K562 (cell line): ENCODE data around the gene MSTO1. TPM values are rescaled to one million over a fixed set of nuclear protein-coding genes. Genes with fewer than 3 reads are reported as not detected.

Experiments
- FOXK2 ChIP-seq, 2 experiments: fragments of 450-650 bp; IDR thresholded peaks in 1 of 2; conservative IDR thresholded peaks in 1 of 2; 2 replicates each; pipeline ENCODE4 v1.6.1; 2016; ENCODE audit warnings: low read depth in 2 of 2, mild to moderate bottlenecking in 1 of 2
- FOXP1 ChIP-seq: sonication (generic); formaldehyde crosslinking; IDR thresholded peaks from 2 replicates; pipeline ENCODE4 v1.8.0; 2022; ENCODE audit warnings: mild to moderate bottlenecking, missing genetic modification reagents
- GTF2E2 ChIP-seq: fragments of 200-800 bp; sonication (Bioruptor generic); IDR thresholded peaks from 2 replicates; pipeline ENCODE4 v1.6.1; 2016; ENCODE audit warnings: missing genetic modification characterization, missing compliant biosample characterization
- HLTF ChIP-seq: fragments of 450-650 bp; IDR thresholded peaks from 2 replicates; pipeline ENCODE4 v1.6.1; 2016
- IRF1 ChIP-seq: sonication (generic); formaldehyde crosslinking; IDR thresholded peaks from 2 replicates; pipeline ENCODE4 v1.8.0; 2022; ENCODE audit warnings: missing genetic modification reagents, mild to moderate bottlenecking, borderline replicate concordance
- MLLT1 ChIP-seq, 2 experiments: fragments of 450-650 bp; IDR thresholded peaks; 2 replicates each; pipeline ENCODE4 v1.6.1; 2016
- MNT ChIP-seq, 2 experiments: fragments of 450-650 bp; conservative IDR thresholded peaks; 2 replicates each; pipeline ENCODE4 v1.6.1; 2017; ENCODE audit warnings: mild to moderate bottlenecking in 2 of 2, moderate library complexity in 2 of 2
- NFRKB ChIP-seq: fragments of 450-650 bp; IDR thresholded peaks from 2 replicates; pipeline ENCODE4 v1.6.1; 2016; ENCODE audit warnings: low read depth
- NKRF ChIP-seq: fragments of 450-650 bp; IDR thresholded peaks from 2 replicates; pipeline ENCODE4 v1.6.1; 2016; ENCODE audit warnings: borderline replicate concordance
- RBM39 ChIP-seq: fragments of 200-400 bp; formaldehyde crosslinking; optimal IDR thresholded peaks from 2 replicates; pipeline ENCODE3; 2018; ENCODE audit warnings: low read depth, low read length
- TAF7 ChIP-seq: fragments of 450-650 bp; IDR thresholded peaks from 2 replicates; pipeline ENCODE4 v1.6.1; 2016; ENCODE audit warnings: missing genetic modification characterization, missing compliant biosample characterization
- ZNF263 ChIP-seq: sonication (generic); formaldehyde crosslinking; IDR thresholded peaks from 2 replicates; pipeline ENCODE4 v1.8.0; 2022; ENCODE audit warnings: mild to moderate bottlenecking, missing genetic modification reagents, borderline replicate concordance
- ZNF274 ChIP-seq: IDR thresholded peaks from 2 replicates; pipeline ENCODE4 v1.6.1; 2011; ENCODE audit warnings: low read depth, mild to moderate bottlenecking, low read length, moderate library complexity, borderline replicate concordance
- polyA plus RNA-seq, 8 experiments: library from polyadenylated mRNA; depleted of rRNA in 4 of 8; stranded (reverse) in 5 of 8; unstranded in 3 of 8; fragments of >200 nt; fragmentation: Nextera tagmentation in 2 of 8; fragmentation: Illumina TruSeq in 1 of 8; extraction: Ambion mirVana in 2 of 8; extraction: Trizol in 1 of 8; gene quantifications; 2 replicates each; pipeline versions ENCODE4 v1.2.1 to v1.2.3, GENCODE V29; 2011 to 2014; ENCODE audit warnings: inconsistent platforms in 1 of 8, missing spikeins in 1 of 8
- total RNA-seq, 7 experiments: library from RNA; depleted of rRNA in 6 of 7; stranded (reverse); fragments of >200 nt in 6 of 7; fragmentation: Illumina TruSeq in 2 of 7; extraction: Trizol in 2 of 7; gene quantifications; 2 replicates each; pipeline versions ENCODE4 v1.2.1 to v1.2.3, GENCODE V29; 2011 to 2021; ENCODE audit warnings: low replicate concordance in 1 of 7
- TF ChIP-seq, protein P1 (sequence below): sonication (generic); formaldehyde crosslinking; IDR thresholded peaks from 2 replicates; pipeline ENCODE4 v1.4.0; 2020; ENCODE audit warnings: mild to moderate bottlenecking, missing genetic modification reagents
- TF ChIP-seq, protein P2 (sequence below): fragments of 450-650 bp; IDR thresholded peaks from 2 replicates; pipeline ENCODE4 v1.7.0; 2016; ENCODE audit warnings: borderline replicate concordance

Gene MSTO1
- total and polyA plus RNA-seq, 9 of the 15 experiments (the other 6 are each of a cell fraction or from before 2014, with no cell fraction given): 18.8 to 71.1 (median 47.3) TPM

- TF ChIP-seq, protein P1, sequence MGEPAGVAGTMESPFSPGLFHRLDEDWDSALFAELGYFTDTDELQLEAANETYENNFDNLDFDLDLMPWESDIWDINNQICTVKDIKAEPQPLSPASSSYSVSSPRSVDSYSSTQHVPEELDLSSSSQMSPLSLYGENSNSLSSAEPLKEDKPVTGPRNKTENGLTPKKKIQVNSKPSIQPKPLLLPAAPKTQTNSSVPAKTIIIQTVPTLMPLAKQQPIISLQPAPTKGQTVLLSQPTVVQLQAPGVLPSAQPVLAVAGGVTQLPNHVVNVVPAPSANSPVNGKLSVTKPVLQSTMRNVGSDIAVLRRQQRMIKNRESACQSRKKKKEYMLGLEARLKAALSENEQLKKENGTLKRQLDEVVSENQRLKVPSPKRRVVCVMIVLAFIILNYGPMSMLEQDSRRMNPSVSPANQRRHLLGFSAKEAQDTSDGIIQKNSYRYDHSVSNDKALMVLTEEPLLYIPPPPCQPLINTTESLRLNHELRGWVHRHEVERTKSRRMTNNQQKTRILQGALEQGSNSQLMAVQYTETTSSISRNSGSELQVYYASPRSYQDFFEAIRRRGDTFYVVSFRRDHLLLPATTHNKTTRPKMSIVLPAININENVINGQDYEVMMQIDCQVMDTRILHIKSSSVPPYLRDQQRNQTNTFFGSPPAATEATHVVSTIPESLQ (CRISPR knock-in tag): peak; percentile 93; the same call in 1 of the 2 replicates
- TF ChIP-seq ZNF274: 0 out of 2 replicates have a peak, but pooled peaks have one; percentile 12
- peak in 1 of 2 experiments; percentile 21; a peak in 1 of 4 replicates for TF ChIP-seq FOXK2 (conservative IDR thresholded peaks at IDR 0.05 in 1 of 2, IDR thresholded peaks at IDR 0.05 in 1 of 2; ENCODE audit: low read depth in 2 of 2)
- peak; percentile 50 to 56; a peak in 1 of 4 replicates for TF ChIP-seq MNT (conservative IDR thresholded peaks at IDR 0.05)
- TF ChIP-seq, protein P2, sequence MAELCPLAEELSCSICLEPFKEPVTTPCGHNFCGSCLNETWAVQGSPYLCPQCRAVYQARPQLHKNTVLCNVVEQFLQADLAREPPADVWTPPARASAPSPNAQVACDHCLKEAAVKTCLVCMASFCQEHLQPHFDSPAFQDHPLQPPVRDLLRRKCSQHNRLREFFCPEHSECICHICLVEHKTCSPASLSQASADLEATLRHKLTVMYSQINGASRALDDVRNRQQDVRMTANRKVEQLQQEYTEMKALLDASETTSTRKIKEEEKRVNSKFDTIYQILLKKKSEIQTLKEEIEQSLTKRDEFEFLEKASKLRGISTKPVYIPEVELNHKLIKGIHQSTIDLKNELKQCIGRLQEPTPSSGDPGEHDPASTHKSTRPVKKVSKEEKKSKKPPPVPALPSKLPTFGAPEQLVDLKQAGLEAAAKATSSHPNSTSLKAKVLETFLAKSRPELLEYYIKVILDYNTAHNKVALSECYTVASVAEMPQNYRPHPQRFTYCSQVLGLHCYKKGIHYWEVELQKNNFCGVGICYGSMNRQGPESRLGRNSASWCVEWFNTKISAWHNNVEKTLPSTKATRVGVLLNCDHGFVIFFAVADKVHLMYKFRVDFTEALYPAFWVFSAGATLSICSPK: peak; percentile 32; the same call in 1 of the 2 replicates
- peak; percentile 79; the same call in 1 of the 2 replicates for TF ChIP-seq NKRF
- peak; percentile 12 for TF ChIP-seq RBM39
- peak; percentile 0; the same call in 1 of the 2 replicates for TF ChIP-seq TAF7 (tag)
- 0 out of 2 replicates have a peak, but pooled peaks have one; percentile 3 for TF ChIP-seq ZNF263 (CRISPR knock-in tag)
- peak; percentile 62 for TF ChIP-seq GTF2E2 (tag)
- 0 out of 2 replicates have a peak, but pooled peaks have one; percentile 79 for TF ChIP-seq IRF1 (CRISPR knock-in tag)
- TF ChIP-seq HLTF: 0 out of 2 replicates have a peak, but pooled peaks have one; percentile 3
- 0 out of 4 replicates have a peak, but pooled peaks of 1 of the 2 experiments have one; percentile 8 for TF ChIP-seq MLLT1 (IDR thresholded peaks at IDR 0.05)
- TF ChIP-seq FOXP1 (CRISPR knock-in tag): 0 out of 2 replicates have a peak, but pooled peaks have one; percentile 53
- 0 out of 2 replicates have a peak, but pooled peaks have one; percentile 73 for TF ChIP-seq NFRKB
These were observed 46.5 kb upstream of the MSTO1 start (continued) for GRCh38 chr1:155563377-155564022.
